Measurements from ENCODE around the gene BIK.
A peak's percentile ranks its signal among the peaks of the same experiment; 100 is the strongest.

The BIK gene

GRCh38 chr22:43118024-43118849 lies 7.7 kb downstream of the BIK start:
- Histone ChIP-seq H3K9ac (ENCODE audit: low read depth in 1 of 2, low read length in 2 of 2) (peak overlapping the region in 1 of 2 donors; percentile 27), H3K4me3 (ENCODE audit: low read depth in 1 of 2, low read length in 2 of 2) (peak overlapping the region in 1 of 2 donors; percentile 16)

GRCh38 chr22:43118953-43119458 lies 8.5 kb downstream of the BIK start:
- H3K4me1 ChIP-seq (ENCODE audit: control insufficient read depth in 1 of 2, insufficient read depth in 2 of 2, low read length in 2 of 2), result peaks cover 44 to 51% of the 10 kb centered on the region in 2 donors
- H3K9ac ChIP-seq (ENCODE audit: low read depth in 1 of 2, low read length in 2 of 2), result peak overlapping the region in 1 of 2 donors; percentile 27
- no peak overlapping the region for H3K27ac ChIP-seq (ENCODE audit: low read depth, low read length)
- no peaks in the 10 kb centered on the region for H3K27me3 ChIP-seq (ENCODE audit: control insufficient read depth in 1 of 2, insufficient read depth in 2 of 2, low read length in 2 of 2)
- H3K36me3 ChIP-seq (ENCODE audit: control insufficient read depth in 1 of 2, insufficient read depth in 2 of 2, low read length in 2 of 2), result no peaks in the 10 kb centered on the region
- H3K9me3 ChIP-seq (ENCODE audit: control insufficient read depth in 1 of 2, low read length in 2 of 2), result no peaks in the 10 kb centered on the region
- H3K4me3 ChIP-seq (ENCODE audit: low read depth in 1 of 2, low read length in 2 of 2), result peak overlapping the region in 1 of 2 donors; percentile 16

More at GRCh38 chr22:43118024-43118849, 7.7 kb downstream of the BIK start:
- Histone ChIP-seq H3K36me3 (ENCODE audit: control insufficient read depth in 1 of 2, insufficient read depth in 2 of 2, low read length in 2 of 2) (no peaks in the 10 kb centered on the region), H3K27ac (ENCODE audit: low read depth, low read length) (no peak overlapping the region), H3K9me3 (ENCODE audit: control insufficient read depth in 1 of 2, low read length in 2 of 2) (no peaks in the 10 kb centered on the region), H3K4me1 (ENCODE audit: control insufficient read depth in 1 of 2, insufficient read depth in 2 of 2, low read length in 2 of 2) (peaks cover 49 to 51% of the 10 kb centered on the region in 2 donors), H3K27me3 (ENCODE audit: control insufficient read depth in 1 of 2, insufficient read depth in 2 of 2, low read length in 2 of 2) (no peaks in the 10 kb centered on the region)

GRCh38 chr22:43126501-43127165 lies 16.1 kb downstream of the BIK start:
- no peak overlapping the region for H3K27ac ChIP-seq (ENCODE audit: low read depth, low read length)
- H3K4me1 ChIP-seq (ENCODE audit: control insufficient read depth in 1 of 2, insufficient read depth in 2 of 2, low read length in 2 of 2), result peaks cover 51 to 55% of the 10 kb centered on the region in 2 donors
- no peaks in the 10 kb centered on the region for H3K27me3 ChIP-seq (ENCODE audit: control insufficient read depth in 1 of 2, insufficient read depth in 2 of 2, low read length in 2 of 2)
- H3K4me3 ChIP-seq (ENCODE audit: low read depth in 1 of 2, low read length in 2 of 2), result no peak overlapping the region
- peaks cover 2 to 7% of the 10 kb centered on the region in 2 donors for H3K36me3 ChIP-seq (ENCODE audit: control insufficient read depth in 1 of 2, insufficient read depth in 2 of 2, low read length in 2 of 2)
- peak overlapping the region in 1 of 2 donors; percentile 21 for H3K9ac ChIP-seq (ENCODE audit: low read depth in 1 of 2, low read length in 2 of 2)
- no peaks in the 10 kb centered on the region for H3K9me3 ChIP-seq (ENCODE audit: control insufficient read depth in 1 of 2, low read length in 2 of 2)

- H3K27ac ChIP-seq (ENCODE audit: low read depth, low read length), result peak overlapping the region; percentile 62
- H3K36me3 ChIP-seq (ENCODE audit: control insufficient read depth in 1 of 2, insufficient read depth in 2 of 2, low read length in 2 of 2), result peaks cover 6 to 14% of the 10 kb centered on the region in 2 donors
- H3K9me3 ChIP-seq (ENCODE audit: control insufficient read depth in 1 of 2, low read length in 2 of 2), result no peaks in the 10 kb centered on the region
- H3K9ac ChIP-seq (ENCODE audit: low read depth in 1 of 2, low read length in 2 of 2), result peak overlapping the region; percentile 47 to 66
- H3K27me3 ChIP-seq (ENCODE audit: control insufficient read depth in 1 of 2, insufficient read depth in 2 of 2, low read length in 2 of 2), result no peaks in the 10 kb centered on the region
- H3K4me3 ChIP-seq (ENCODE audit: low read depth in 1 of 2, low read length in 2 of 2), result peak overlapping the region; percentile 32 to 56
- H3K4me1 ChIP-seq (ENCODE audit: control insufficient read depth in 1 of 2, insufficient read depth in 2 of 2, low read length in 2 of 2), result peaks cover 44 to 49% of the 10 kb centered on the region in 2 donors
Observed at GRCh38 chr22:43127166-43127908, 16.8 kb downstream of the BIK start.

GRCh38 chr22:43128116-43128515 lies 17.6 kb downstream of the BIK start:
- H3K36me3 ChIP-seq (ENCODE audit: control insufficient read depth in 1 of 2, insufficient read depth in 2 of 2, low read length in 2 of 2), result peaks cover 7 to 21% of the 10 kb centered on the region in 2 donors
- H3K9me3 ChIP-seq (ENCODE audit: control insufficient read depth in 1 of 2, low read length in 2 of 2), result no peaks in the 10 kb centered on the region
- peak overlapping the region; percentile 32 to 56 for H3K4me3 ChIP-seq (ENCODE audit: low read depth in 1 of 2, low read length in 2 of 2)
- H3K9ac ChIP-seq (ENCODE audit: low read depth in 1 of 2, low read length in 2 of 2), result peak overlapping the region; percentile 47 to 66
- peaks cover 37 to 42% of the 10 kb centered on the region in 2 donors for H3K4me1 ChIP-seq (ENCODE audit: control insufficient read depth in 1 of 2, insufficient read depth in 2 of 2, low read length in 2 of 2)
- H3K27ac ChIP-seq (ENCODE audit: low read depth, low read length), result peak overlapping the region; percentile 62
- H3K27me3 ChIP-seq (ENCODE audit: control insufficient read depth in 1 of 2, insufficient read depth in 2 of 2, low read length in 2 of 2), result no peaks in the 10 kb centered on the region

- no peaks in the 10 kb centered on the region for H3K27me3 ChIP-seq (ENCODE audit: control insufficient read depth in 1 of 2, insufficient read depth in 2 of 2, low read length in 2 of 2)
- peaks cover 37 to 42% of the 10 kb centered on the region in 2 donors for H3K4me1 ChIP-seq (ENCODE audit: control insufficient read depth in 1 of 2, insufficient read depth in 2 of 2, low read length in 2 of 2)
- peak overlapping the region; percentile 23 to 56 for H3K4me3 ChIP-seq (ENCODE audit: low read depth in 1 of 2, low read length in 2 of 2)
- H3K27ac ChIP-seq (ENCODE audit: low read depth, low read length), result peak overlapping the region; percentile 22
- no peaks in the 10 kb centered on the region for H3K9me3 ChIP-seq (ENCODE audit: control insufficient read depth in 1 of 2, low read length in 2 of 2)
- H3K9ac ChIP-seq (ENCODE audit: low read depth in 1 of 2, low read length in 2 of 2), result peak overlapping the region; percentile 30 to 66
- H3K36me3 ChIP-seq (ENCODE audit: control insufficient read depth in 1 of 2, insufficient read depth in 2 of 2, low read length in 2 of 2), result peaks cover 12 to 26% of the 10 kb centered on the region in 2 donors
Observed at GRCh38 chr22:43128928-43129424, 18.4 kb downstream of the BIK start.

GRCh38 chr22:43129426-43130425 lies 19.2 kb downstream of the BIK start:
- Histone ChIP-seq H3K27ac (ENCODE audit: low read depth, low read length) (no peak overlapping the region), H3K4me1 (ENCODE audit: control insufficient read depth in 1 of 2, insufficient read depth in 2 of 2, low read length in 2 of 2) (peaks cover 37 to 42% of the 10 kb centered on the region in 2 donors), H3K4me3 (ENCODE audit: low read depth in 1 of 2, low read length in 2 of 2) (peak overlapping the region in 1 of 2 donors; percentile 22), H3K9me3 (ENCODE audit: control insufficient read depth in 1 of 2, low read length in 2 of 2) (no peaks in the 10 kb centered on the region), H3K9ac (ENCODE audit: low read depth in 1 of 2, low read length in 2 of 2) (peak overlapping the region; percentile 32 to 33), H3K27me3 (ENCODE audit: control insufficient read depth in 1 of 2, insufficient read depth in 2 of 2, low read length in 2 of 2) (no peaks in the 10 kb centered on the region), H3K36me3 (ENCODE audit: control insufficient read depth in 1 of 2, insufficient read depth in 2 of 2, low read length in 2 of 2) (peaks cover 12 to 29% of the 10 kb centered on the region in 2 donors)

- H3K36me3 ChIP-seq (ENCODE audit: control insufficient read depth in 1 of 2, insufficient read depth in 2 of 2, low read length in 2 of 2), result peaks cover 15 to 39% of the 10 kb centered on the region in 2 donors
- H3K9me3 ChIP-seq (ENCODE audit: control insufficient read depth in 1 of 2, low read length in 2 of 2), result no peaks in the 10 kb centered on the region
- H3K27ac ChIP-seq (ENCODE audit: low read depth, low read length), result no peak overlapping the region
- no peaks in the 10 kb centered on the region for H3K27me3 ChIP-seq (ENCODE audit: control insufficient read depth in 1 of 2, insufficient read depth in 2 of 2, low read length in 2 of 2)
- H3K9ac ChIP-seq (ENCODE audit: low read depth in 1 of 2, low read length in 2 of 2), result no peak overlapping the region
- H3K4me1 ChIP-seq (ENCODE audit: control insufficient read depth in 1 of 2, insufficient read depth in 2 of 2, low read length in 2 of 2), result peaks cover 30 to 31% of the 10 kb centered on the region in 2 donors
- H3K4me3 ChIP-seq (ENCODE audit: low read depth in 1 of 2, low read length in 2 of 2), result no peak overlapping the region
Observed at GRCh38 chr22:43131773-43132501, 21.4 kb downstream of the BIK start.

Measured in duodenal mucosa (tissue), 2 donors.